Measurements from ENCODE around the gene S100A7A.
A peak's percentile ranks its signal among the peaks of the same experiment; 100 is the strongest.
"Not testable (repeated sequence)": the region's sequence is repeated elsewhere in the genome, so short reads cannot be mapped to it uniquely, and the experiment has no call there.

The S100A7A gene

DNA sequence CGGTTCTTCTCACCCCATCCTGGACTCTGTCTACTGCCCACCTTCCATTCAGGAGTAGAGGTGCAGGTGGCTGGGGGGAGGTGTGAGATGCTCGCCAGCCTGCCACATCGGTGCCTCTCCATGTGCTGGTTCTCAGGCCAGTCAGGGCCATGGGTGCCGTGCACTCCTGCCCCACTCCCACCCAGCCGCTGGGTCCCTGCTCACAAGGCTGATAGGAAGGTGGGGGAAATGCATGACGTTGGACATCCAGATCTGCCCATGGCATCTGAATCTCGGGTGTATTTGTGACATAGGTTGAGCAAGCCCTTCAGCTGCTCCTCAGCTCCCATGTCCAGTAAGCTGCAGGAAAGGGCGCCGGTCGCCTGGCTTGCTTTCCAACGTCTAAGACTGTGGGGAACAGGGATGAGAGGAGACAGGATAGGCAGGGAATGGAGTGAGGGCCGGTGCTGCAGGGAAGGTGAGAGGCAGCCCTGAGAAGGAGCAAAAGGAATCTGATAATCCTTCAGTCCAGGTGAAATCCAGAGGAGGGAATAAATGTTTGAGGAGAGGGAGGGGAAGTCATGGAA, 11.8 kb downstream of the S100A7A start:
- no peak for DNase-seq

DNA sequence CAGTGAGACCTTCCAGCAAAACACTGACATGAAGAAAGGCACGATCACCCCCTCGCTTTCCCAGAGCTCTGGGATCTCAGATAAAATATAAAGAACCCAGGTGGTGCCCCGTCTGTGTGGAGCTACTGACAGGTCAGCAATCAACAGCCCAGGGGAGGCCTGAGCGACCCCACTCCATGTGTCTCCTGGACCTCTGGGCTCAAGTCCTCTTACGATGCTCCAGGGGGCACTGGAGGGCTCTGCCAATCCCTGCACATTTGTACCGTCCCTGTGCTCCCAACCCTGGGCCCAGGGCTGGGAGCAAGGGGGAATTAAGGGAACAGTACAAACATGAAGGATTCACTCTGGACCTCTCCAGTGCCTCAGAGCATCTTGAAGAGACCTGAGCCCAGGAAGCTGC, 12.5 kb downstream of the S100A7A start:
- no peak for DNase-seq

DNA sequence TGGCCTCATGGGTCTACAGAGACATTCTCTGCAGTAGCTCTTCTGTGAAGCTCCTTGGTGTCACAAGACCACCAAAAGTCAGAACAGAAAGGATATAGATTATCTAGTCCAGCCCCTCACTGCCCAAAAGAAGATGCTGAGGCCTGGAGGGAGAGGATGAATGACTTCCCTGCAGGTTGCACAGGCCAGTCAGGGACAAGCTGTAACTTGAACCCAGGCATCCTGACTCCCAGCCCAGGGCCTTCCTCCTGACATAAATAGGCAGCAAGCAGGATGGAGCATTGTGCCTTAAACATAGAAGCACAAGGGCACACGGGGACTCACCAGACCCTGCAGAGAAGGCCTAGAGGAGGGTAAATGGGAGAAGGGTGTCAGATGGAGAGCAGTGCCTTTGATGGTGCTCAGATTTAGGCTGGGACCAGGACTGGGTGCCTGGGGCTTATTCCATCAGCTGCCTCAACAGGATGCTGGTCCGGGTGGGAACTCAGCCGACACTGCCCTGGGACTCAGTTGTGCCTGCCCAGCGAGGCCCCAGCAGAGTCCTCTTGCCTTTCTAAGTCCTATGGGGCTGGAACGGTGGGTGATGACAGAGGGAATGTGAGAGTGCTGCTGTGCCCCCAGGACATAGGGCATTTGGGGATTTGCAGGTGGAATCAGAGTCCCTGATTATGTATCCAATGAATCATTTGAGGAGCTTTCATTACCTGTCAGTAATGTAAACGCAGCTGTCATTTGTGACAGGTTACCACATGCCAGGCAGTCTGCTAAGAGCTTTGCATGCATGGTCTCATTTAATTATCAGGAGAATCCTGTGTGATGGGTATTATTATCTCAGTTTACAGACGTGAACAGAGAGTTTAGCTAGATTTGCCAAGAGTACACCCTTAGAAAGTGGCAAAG, 13.2 kb downstream of the S100A7A start:
- DNase-seq, result peak; percentile 9

DNA sequence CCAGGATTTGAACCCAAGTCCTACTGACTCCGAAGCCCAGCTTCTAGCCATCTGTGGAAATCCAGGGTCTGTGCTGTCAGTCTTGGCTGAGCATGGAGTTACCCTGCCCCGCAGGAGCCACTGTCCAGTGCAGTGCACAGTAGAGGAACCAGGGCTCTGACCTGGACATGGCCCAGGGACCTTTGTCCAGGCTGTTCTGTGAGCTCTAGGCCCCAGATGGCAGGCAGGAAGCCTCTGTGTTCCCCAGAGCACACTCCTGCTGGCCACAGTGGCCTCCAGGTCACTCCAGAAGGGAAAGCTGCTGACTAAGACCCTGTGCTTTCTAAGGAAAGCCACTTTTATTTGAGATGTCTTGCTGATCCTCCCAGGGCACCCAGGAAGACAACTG, 13.8 kb downstream of the S100A7A start:
- no peak for DNase-seq

- DNase-seq, result no peak
Observed at GRCh38 chr1:153430561-153430960, 14.2 kb downstream of the S100A7A start.

DNA sequence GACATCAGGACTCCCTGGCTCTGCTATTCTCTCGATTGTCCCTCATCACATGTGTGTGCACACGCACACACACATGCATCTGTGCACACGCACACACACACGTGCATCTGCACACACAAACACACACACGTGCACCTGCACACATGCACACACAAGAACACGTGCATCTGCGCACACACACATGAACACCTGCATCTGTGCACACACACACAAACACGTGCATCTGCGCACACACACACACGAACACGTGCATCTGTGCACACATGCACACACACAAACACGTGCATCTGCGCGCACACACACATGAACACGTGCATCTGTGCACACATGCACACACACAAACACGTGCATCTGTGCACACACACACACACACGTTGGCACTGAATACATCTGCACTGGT, 14.7 kb downstream of the S100A7A start:
- no peak for DNase-seq

- DNase-seq, result no peak
Observed at GRCh38 chr1:153431427-153431826, 15.1 kb downstream of the S100A7A start.

- no peak for DNase-seq
Observed at GRCh38 chr1:153431928-153432327, 15.6 kb downstream of the S100A7A start.

DNA sequence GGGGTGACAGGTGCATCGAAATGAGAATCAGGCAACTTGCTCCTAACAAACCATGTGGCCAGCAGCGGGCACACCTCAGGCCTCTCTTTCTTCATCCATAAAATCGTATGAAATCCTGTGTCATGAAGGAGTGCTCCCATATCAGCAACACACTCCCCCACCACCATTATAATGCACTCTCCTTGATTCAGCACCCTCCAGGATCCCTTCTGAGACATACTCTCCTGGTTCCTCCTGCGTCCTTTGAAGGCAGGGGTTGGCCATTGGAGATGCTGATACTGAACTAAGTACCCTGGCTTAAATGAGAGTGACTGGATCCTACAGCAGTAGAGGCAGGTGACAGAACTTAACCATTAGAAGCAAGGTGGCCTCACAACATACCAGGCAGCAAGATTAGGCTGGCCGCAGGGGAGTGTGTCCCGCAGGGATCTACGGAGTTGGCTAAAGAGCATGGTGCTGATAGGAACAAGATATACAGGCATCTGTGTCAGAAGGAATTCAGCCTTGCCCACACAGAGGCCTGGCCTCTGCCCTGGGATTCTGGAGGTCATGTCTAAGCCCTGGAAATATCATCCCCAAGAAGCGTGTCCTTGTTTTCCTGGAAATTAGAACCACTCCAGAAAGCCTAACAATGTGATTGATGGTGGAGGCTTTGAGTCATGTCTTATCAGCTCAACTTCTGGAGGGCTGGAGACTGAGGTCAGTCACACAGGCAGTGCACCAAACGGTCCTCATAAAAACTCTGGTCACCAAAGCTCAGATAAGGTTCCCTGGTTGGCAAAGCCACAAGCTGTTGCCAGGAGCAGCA, 16.8 kb downstream of the S100A7A start:
- no peak for DNase-seq

DNA sequence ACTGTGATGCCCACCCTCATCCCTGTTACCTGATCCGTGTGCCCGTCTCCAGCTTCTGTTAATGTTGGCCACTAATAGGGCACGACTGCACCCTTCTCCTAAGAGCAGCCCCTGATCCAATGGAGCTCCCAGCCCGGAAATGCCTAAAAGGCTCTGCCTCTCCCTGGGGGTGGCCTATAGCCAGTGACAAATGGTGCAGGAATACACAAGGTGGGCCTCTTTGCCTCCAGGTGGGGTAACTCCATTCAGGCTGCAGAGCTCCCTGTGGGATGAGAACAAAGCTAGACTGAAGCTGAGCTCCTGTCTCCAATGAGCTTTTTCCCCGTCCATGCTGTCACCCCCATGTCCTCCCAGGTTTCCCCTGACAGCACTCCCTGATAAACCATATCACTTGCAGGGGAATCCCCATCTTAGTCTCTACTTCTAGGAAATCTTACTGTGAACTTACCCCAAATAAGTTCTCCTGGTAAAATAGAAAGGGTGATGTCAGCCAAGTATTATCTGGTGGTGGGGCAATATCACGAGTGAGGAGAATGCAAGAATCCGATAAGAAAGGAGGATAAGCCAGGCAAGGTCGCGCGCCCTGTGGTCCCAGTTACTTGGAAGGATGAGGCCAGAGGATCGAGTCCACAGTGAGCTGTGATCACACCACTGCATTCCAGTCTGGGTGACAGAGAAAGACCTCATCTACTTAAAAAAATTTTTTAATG, 18.6 kb downstream of the S100A7A start:
- no peak for DNase-seq

- DNase-seq, result no peak
Observed at GRCh38 chr1:153437236-153437635, 20.9 kb downstream of the S100A7A start.

DNA sequence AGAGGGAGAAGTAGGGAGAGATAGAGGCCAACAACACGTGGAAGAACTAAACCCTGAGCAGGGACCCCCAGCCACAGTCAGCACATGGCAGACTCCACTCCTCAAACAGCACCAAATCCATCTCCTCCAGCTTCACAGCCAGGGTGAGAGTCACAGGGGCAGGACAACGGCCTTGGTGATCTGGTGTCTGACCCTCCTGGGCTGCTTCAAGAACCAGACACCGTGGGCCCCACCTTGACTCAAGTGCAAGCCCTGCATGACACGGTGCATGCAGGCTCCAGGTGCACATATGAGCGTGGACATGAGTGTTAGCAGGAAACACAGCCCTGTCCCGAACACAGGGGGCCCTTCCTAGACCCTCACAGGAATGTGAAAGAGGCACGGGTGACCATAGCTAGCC, 22.3 kb downstream of the S100A7A start:
- DNase-seq, result no peak

- DNase-seq, result no peak
Observed at GRCh38 chr1:153439273-153439672, 23.0 kb downstream of the S100A7A start.

GRCh38 chr1:153441238-153441755, 25.0 kb downstream of the S100A7A start:
- DNase-seq, result no peak

DNA sequence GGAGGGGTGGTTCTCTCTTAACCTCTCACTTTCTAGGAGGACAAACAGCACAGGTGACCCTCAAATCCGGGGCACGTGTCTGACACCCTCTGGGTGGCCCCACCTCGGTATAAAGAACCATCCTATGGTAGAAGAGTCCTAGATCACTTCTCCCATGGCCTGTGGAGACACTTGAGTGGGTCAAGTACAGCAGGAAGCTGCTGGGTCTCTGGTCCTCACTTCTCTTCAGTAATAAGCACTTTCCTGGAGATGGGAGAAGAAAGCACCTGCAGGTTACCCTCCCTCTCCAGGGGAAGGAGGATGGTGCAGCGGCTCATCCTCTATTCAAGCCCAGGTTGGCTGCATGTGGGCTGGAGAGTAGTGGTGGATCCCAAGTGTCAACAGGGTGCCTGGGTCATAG, 27.2 kb downstream of the S100A7A start:
- no peak for DNase-seq

- DNase-seq, result no peak
Observed at GRCh38 chr1:153444078-153444477, 27.8 kb downstream of the S100A7A start.

DNA sequence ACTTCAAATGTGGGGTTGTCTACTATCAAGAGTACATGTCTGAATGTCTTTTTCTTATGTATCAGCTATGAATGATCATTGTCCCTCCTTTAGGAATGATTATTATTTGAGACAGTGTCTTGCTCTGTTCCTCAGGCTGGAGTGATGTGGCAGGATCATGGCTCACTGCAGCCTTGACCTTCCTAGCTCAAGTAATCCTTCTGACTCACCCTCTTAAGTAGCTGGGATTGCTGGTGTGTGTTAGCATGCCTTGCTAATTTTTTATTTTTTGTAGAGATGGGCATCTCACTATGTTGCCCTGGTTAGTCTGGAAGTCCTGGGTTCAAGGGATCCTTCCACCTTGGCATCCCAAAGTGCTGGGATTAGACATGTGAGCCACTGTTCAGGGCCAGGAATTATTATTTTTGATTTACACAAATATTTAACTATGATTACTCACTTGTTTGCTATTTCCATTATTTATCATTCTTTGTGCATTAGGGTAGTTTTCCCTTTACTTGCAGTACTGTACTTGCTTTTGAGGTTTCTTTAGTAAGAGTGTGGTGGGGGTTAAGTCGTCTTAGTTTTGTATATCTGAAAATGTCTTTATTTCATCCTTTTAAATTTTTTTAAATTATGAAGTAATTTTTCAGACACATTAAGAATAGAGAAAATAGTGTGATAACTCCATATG, 31.3 kb downstream of the S100A7A start:
- DNase-seq, result no peak

GRCh38 chr1:153448851-153449250, 32.5 kb downstream of the S100A7A start:
- DNase-seq, result not testable (repeated sequence)

GRCh38 chr1:153456396-153456795, 40.1 kb downstream of the S100A7A start:
- no peak for DNase-seq

- no peak for DNase-seq
Observed at GRCh38 chr1:153459655-153460054, 43.3 kb downstream of the S100A7A start.

DNA sequence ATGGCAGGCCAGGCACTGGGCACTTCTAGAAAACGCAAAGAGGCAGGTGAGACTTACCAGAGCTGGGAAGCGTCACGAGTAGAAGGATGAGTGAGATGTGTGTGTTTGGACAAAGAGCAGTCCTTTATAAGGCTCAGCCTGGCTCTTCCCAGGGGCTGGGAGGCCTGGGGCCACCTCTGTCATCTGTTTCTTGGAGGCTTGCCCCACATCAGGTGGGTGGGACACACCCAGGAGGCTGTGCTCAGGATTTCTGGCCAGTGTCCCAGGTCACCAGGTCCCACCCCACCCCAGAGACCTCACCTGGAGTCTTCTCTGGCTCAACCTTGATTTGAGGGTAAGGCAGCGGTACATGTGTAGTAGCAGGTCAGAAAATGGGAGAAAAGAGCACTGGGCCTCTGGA, 44.2 kb downstream of the S100A7A start, which contains the start of gene S100A7:
TSS of gene S100A7 (minus strand) at position 101 of the 400 bp plus-strand sequence. CDS start 1,638 bp downstream, outside the sequence.
- DNase-seq, result no peak

GRCh38 chr1:153462741-153463140, 46.4 kb downstream of the S100A7A start:
- not testable (repeated sequence) for DNase-seq

Measured in NCI-H187 treated with DMSO at 0.1 percent for 48 hours (cell line).